Immature natural killer cell (primary cell): ENCODE measurements around the gene HOPX. TPM values are rescaled to one million over a fixed set of nuclear protein-coding genes. Genes with fewer than 3 reads are reported as not detected.
A peak's percentile ranks its signal among the peaks of the same experiment; 100 is the strongest.

ENCODE experiments used
- DNase-seq, 3 donors: peaks; one replicate each; pipeline ENCODE4 v3.0.0; 2022; ENCODE audit warnings: mixed read lengths in 1 of 3
- H3K27ac Mint-ChIP-seq, 6 donors: one replicate each; pipeline ENCODE4 v1.8.0; 2020; ENCODE audit warnings: mixed read lengths in 6 of 6, mild to moderate bottlenecking in 5 of 6, inconsistent platforms in 4 of 6, moderate library complexity in 3 of 6
- H3K27me3 Mint-ChIP-seq, 3 donors: one replicate each; pipeline ENCODE4 v1.8.0; 2020 to 2021; ENCODE audit warnings: low read depth in 3 of 3, mild to moderate bottlenecking in 3 of 3, mixed read lengths in 3 of 3, moderate library complexity in 3 of 3, inconsistent platforms in 1 of 3
- H3K36me3 Mint-ChIP-seq, 3 donors: one replicate each; pipeline ENCODE4 v1.8.0; 2020; ENCODE audit warnings: mixed read lengths in 3 of 3, inconsistent platforms in 2 of 3, mild to moderate bottlenecking in 2 of 3
- H3K4me1 Mint-ChIP-seq, 2 donors: one replicate each; pipeline ENCODE4 v1.8.0; 2020; ENCODE audit warnings: inconsistent platforms in 2 of 2, mild to moderate bottlenecking in 2 of 2, mixed read lengths in 2 of 2, moderate library complexity in 1 of 2
- H3K4me3 Mint-ChIP-seq, 5 donors: one replicate each; pipeline ENCODE4 v1.8.0; 2020; ENCODE audit warnings: mild to moderate bottlenecking in 5 of 5, mixed read lengths in 5 of 5, inconsistent platforms in 3 of 5, moderate library complexity in 3 of 5
- H3K9me3 Mint-ChIP-seq, 6 donors: one replicate each; pipeline ENCODE4 v1.8.0; 2020; ENCODE audit warnings: mild to moderate bottlenecking in 6 of 6, mixed read lengths in 6 of 6, inconsistent platforms in 4 of 6, moderate library complexity in 3 of 6
- polyA plus RNA-seq, 3 donors: library from polyadenylated mRNA; unstranded; fragments of 300-500 nt; fragmentation: Illumina TruSeq; gene quantifications; one replicate each; pipeline ENCODE4 v1.2.3, GENCODE V29; 2021

The HOPX gene
- polyA plus RNA-seq, 3 donors from 2014 or later, result 1,315 to 2,032 (median 1,652) TPM

- Mint-ChIP-seq H3K4me1 (peaks cover 53 to 64% of the 10 kb centered on the region in 2 donors), H3K9me3 (no peaks in the 10 kb centered on the region), H3K4me3 (peak overlapping the region; percentile 83 to 98 (median 92)), H3K27ac (peak overlapping the region; percentile 79 to 98 (median 94)), H3K27me3 (peaks cover 0 to 12% (median 8%) of the 10 kb centered on the region in 3 donors), H3K36me3 (peaks cover 0 to 3% (median 3%) of the 10 kb centered on the region in 3 donors)
- peak; percentile 70 to 74 (median 72) for DNase-seq
These were observed 24.8 kb downstream of the HOPX start for GRCh38 chr4:56656346-56656643.

GRCh38 chr4:56655627-56656345 lies 25.3 kb downstream of the HOPX start:
- H3K36me3 Mint-ChIP-seq, result peaks cover 0 to 6% (median 3%) of the 10 kb centered on the region in 3 donors
- H3K27me3 Mint-ChIP-seq, result peaks cover 0 to 12% (median 8%) of the 10 kb centered on the region in 3 donors
- H3K27ac Mint-ChIP-seq, result peak overlapping the region; percentile 79 to 98 (median 94)
- H3K4me3 Mint-ChIP-seq, result peak overlapping the region; percentile 92 to 98 (median 95)
- peaks cover 58 to 69% of the 10 kb centered on the region in 2 donors for H3K4me1 Mint-ChIP-seq
- peak in 1 of 3 donors; percentile 55 for DNase-seq
- H3K9me3 Mint-ChIP-seq, result no peaks in the 10 kb centered on the region

GRCh38 chr4:56655209-56655626 lies 25.9 kb downstream of the HOPX start:
- Mint-ChIP-seq H3K27ac (peak overlapping the region; percentile 79 to 95 (median 86)), H3K36me3 (peaks cover 0 to 10% (median 6%) of the 10 kb centered on the region in 3 donors), H3K4me3 (peak overlapping the region; percentile 92 to 98 (median 95)), H3K27me3 (peaks cover 0 to 13% (median 8%) of the 10 kb centered on the region in 3 donors), H3K4me1 (peaks cover 64 to 75% of the 10 kb centered on the region in 2 donors), H3K9me3 (no peaks in the 10 kb centered on the region)
- DNase-seq, result peak in 2 of 3 donors; percentile 31 to 40

GRCh38 chr4:56654238-56654632 lies 26.9 kb downstream of the HOPX start:
- DNase-seq, result no peak
- Mint-ChIP-seq H3K4me3 (peak overlapping the region; percentile 92 to 98 (median 95)), H3K27ac (peak overlapping the region; percentile 79 to 95 (median 86)), H3K4me1 (peaks cover 74 to 85% of the 10 kb centered on the region in 2 donors), H3K9me3 (no peaks in the 10 kb centered on the region), H3K36me3 (peaks cover 0 to 19% (median 8%) of the 10 kb centered on the region in 3 donors), H3K27me3 (peaks cover 4 to 20% (median 8%) of the 10 kb centered on the region in 3 donors)

- peak overlapping the region; percentile 79 to 95 (median 86) for H3K27ac Mint-ChIP-seq
These were observed 27.4 kb downstream of the HOPX start for GRCh38 chr4:56653461-56654237.

GRCh38 chr4:56652196-56652595 lies 28.9 kb downstream of the HOPX start:
- H3K27ac Mint-ChIP-seq, result peak overlapping the region; percentile 79 to 97 (median 92)
- H3K27me3 Mint-ChIP-seq, result peaks cover 6 to 23% (median 14%) of the 10 kb centered on the region in 3 donors
- H3K9me3 Mint-ChIP-seq, result peaks cover 0 to 2% (median 0%) of the 10 kb centered on the region in 6 donors
- H3K4me3 Mint-ChIP-seq, result peak overlapping the region; percentile 63 to 81 (median 79)
- peaks cover 12 to 38% (median 15%) of the 10 kb centered on the region in 3 donors for H3K36me3 Mint-ChIP-seq
- DNase-seq, result no peak
- H3K4me1 Mint-ChIP-seq, result peaks cover 86 to 92% of the 10 kb centered on the region in 2 donors

More at GRCh38 chr4:56653461-56654237, 27.4 kb downstream of the HOPX start:
- H3K4me3 Mint-ChIP-seq, result peak overlapping the region; percentile 92 to 98 (median 95)
- H3K4me1 Mint-ChIP-seq, result peaks cover 80 to 90% of the 10 kb centered on the region in 2 donors
- peak; percentile 47 to 52 (median 51) for DNase-seq
- peaks cover 4 to 20% (median 10%) of the 10 kb centered on the region in 3 donors for H3K27me3 Mint-ChIP-seq
- H3K9me3 Mint-ChIP-seq, result no peaks in the 10 kb centered on the region
- H3K36me3 Mint-ChIP-seq, result peaks cover 0 to 25% (median 11%) of the 10 kb centered on the region in 3 donors

GRCh38 chr4:56651056-56651350 lies 30.1 kb downstream of the HOPX start:
- peak overlapping the region; percentile 70 to 81 (median 79) for H3K4me3 Mint-ChIP-seq
- H3K27ac Mint-ChIP-seq, result peak overlapping the region; percentile 79 to 97 (median 94)
- H3K36me3 Mint-ChIP-seq, result peaks cover 21 to 47% (median 22%) of the 10 kb centered on the region in 3 donors
- H3K4me1 Mint-ChIP-seq, result peaks cover 82 to 93% of the 10 kb centered on the region in 2 donors
- no peak for DNase-seq
- peaks cover 0 to 6% (median 1%) of the 10 kb centered on the region in 6 donors for H3K9me3 Mint-ChIP-seq
- H3K27me3 Mint-ChIP-seq, result peaks cover 6 to 18% (median 10%) of the 10 kb centered on the region in 3 donors

- Mint-ChIP-seq H3K4me3 (peak overlapping the region; percentile 70 to 81 (median 79)), H3K27ac (peak overlapping the region; percentile 79 to 97 (median 94)), H3K4me1 (peaks cover 86 to 97% of the 10 kb centered on the region in 2 donors), H3K27me3 (peaks cover 6 to 18% (median 10%) of the 10 kb centered on the region in 3 donors), H3K9me3 (peaks cover 0 to 8% (median 1%) of the 10 kb centered on the region in 6 donors), H3K36me3 (peaks cover 23 to 49% (median 24%) of the 10 kb centered on the region in 3 donors)
- no peak for DNase-seq
These were observed 30.6 kb downstream of the HOPX start for GRCh38 chr4:56650262-56651055.

GRCh38 chr4:56649445-56650261 lies 31.4 kb downstream of the HOPX start:
- Mint-ChIP-seq H3K27me3 (peaks cover 6 to 16% (median 8%) of the 10 kb centered on the region in 3 donors), H3K27ac (peak overlapping the region; percentile 79 to 97 (median 94)), H3K4me1 (peaks cover 79 to 92% of the 10 kb centered on the region in 2 donors), H3K4me3 (peak overlapping the region; percentile 70 to 81 (median 79)), H3K9me3 (peaks cover 0 to 8% (median 1%) of the 10 kb centered on the region in 6 donors), H3K36me3 (peaks cover 23 to 49% (median 24%) of the 10 kb centered on the region in 3 donors)
- DNase-seq, result no peak

GRCh38 chr4:56648824-56649151 lies 32.3 kb downstream of the HOPX start:
- H3K4me3 Mint-ChIP-seq, result peak overlapping the region; percentile 68 to 81 (median 77)
- DNase-seq, result no peak
- peaks cover 23 to 49% (median 24%) of the 10 kb centered on the region in 3 donors for H3K36me3 Mint-ChIP-seq
- H3K9me3 Mint-ChIP-seq, result peaks cover 0 to 8% (median 1%) of the 10 kb centered on the region in 6 donors
- H3K27ac Mint-ChIP-seq, result peak overlapping the region; percentile 79 to 97 (median 94)
- peaks cover 70 to 88% of the 10 kb centered on the region in 2 donors for H3K4me1 Mint-ChIP-seq
- H3K27me3 Mint-ChIP-seq, result peaks cover 6 to 16% (median 8%) of the 10 kb centered on the region in 3 donors

- Mint-ChIP-seq H3K9me3 (peaks cover 0 to 8% (median 1%) of the 10 kb centered on the region in 6 donors), H3K36me3 (peaks cover 23 to 49% (median 24%) of the 10 kb centered on the region in 3 donors), H3K27me3 (peaks cover 6 to 16% (median 6%) of the 10 kb centered on the region in 3 donors), H3K4me1 (peaks cover 65 to 88% of the 10 kb centered on the region in 2 donors), H3K27ac (peak overlapping the region; percentile 79 to 97 (median 94)), H3K4me3 (peak overlapping the region; percentile 68 to 81 (median 77))
- DNase-seq, result peak; percentile 49 to 61 (median 57)
These were observed 32.9 kb downstream of the HOPX start for GRCh38 chr4:56648021-56648823.
